Measurements from ENCODE around the gene NRIP3.
A peak's percentile ranks its signal among the peaks of the same experiment; 100 is the strongest.
"Not testable (repeated sequence)": the region's sequence is repeated elsewhere in the genome, so short reads cannot be mapped to it uniquely, and the experiment has no call there.

NRIP3 gene

DNA sequence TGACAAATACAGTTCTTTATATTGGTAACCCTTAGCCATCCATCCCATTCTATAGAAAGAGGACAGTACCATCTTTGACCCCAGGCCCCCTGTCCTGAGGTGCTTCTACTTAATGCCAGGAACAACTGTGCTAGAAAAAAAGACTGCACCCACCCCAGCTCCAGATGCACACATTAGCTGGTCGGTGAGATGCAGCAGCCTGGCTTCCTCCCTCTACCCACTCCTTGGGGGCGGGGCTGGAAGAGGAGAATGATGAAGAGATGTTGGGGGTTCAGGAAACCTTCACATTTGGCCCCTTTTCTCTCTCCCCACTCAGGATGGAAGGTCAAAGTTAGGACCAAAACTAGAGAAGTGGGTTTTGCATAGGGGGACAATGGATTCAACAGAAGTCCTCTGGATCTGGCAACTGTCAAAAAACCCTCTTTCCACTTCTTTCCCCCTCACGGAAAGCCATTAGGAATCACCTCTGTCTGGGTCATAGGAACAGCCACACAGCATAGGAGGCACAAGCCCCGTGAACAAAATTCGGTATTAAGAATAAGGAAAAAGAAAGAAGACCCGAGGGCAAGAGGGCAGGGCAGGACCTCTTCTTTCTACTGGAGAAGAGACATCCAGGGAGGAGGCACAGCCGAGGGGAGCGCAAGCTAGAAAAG lies 755 bp downstream of the NRIP3 start:
- DNase-seq (no peak), ATAC-seq (no peak)
- Mint-ChIP-seq H3K4me3 (peak overlapping the region; percentile 83), H3K27ac (peak overlapping the region; percentile 37 to 83), H3K9me3 (no peaks in the 10 kb centered on the region), H3K27me3 (peaks cover 68% of the 10 kb centered on the region), H3K4me1 (peaks cover 27% of the 10 kb centered on the region)

DNA sequence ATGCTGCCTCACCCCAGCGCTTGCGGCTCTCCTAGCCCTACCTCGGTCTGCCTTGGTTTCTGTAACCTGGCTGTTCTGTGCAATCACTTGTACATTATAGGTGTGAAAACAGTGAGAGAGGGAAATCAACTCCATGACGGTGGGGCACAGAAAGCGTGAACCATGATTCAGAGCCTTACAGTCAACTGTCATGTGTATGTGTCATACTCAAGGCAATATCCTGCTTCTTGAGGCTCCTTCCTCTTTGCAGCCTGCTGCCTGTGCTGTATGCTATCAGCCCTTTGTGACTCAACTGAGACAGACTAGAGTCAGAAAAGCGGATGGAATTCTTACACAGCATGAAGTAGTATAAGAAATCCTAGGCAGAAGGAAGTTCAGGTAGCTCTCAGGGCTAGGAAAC lies 2.1 kb downstream of the NRIP3 start:
- peak; percentile 94 for ATAC-seq
- Mint-ChIP-seq H3K4me1 (peaks cover 27% of the 10 kb centered on the region), H3K4me3 (no peak overlapping the region), H3K27ac (no peak overlapping the region), H3K27me3 (peaks cover 55% of the 10 kb centered on the region), H3K9me3 (no peaks in the 10 kb centered on the region)
- DNase-seq = peak; percentile 19 to 67

GRCh38 chr11:8998017-8998416 lies 5.8 kb downstream of the NRIP3 start:
- no peaks in the 10 kb centered on the region for H3K9me3 Mint-ChIP-seq
- no peak overlapping the region for H3K4me3 Mint-ChIP-seq
- no peak overlapping the region for H3K27ac Mint-ChIP-seq
- peaks cover 17% of the 10 kb centered on the region for H3K4me1 Mint-ChIP-seq
- ATAC-seq (no peak), DNase-seq (no peak)
- H3K27me3 Mint-ChIP-seq = peaks cover 34% of the 10 kb centered on the region

GRCh38 chr11:8997451-8997850 lies 6.3 kb downstream of the NRIP3 start:
- H3K27ac Mint-ChIP-seq = no peak overlapping the region
- no peaks in the 10 kb centered on the region for H3K9me3 Mint-ChIP-seq
- H3K4me3 Mint-ChIP-seq = no peak overlapping the region
- DNase-seq = no peak
- peaks cover 13% of the 10 kb centered on the region for H3K4me1 Mint-ChIP-seq
- no peak for ATAC-seq
- H3K27me3 Mint-ChIP-seq = peaks cover 33% of the 10 kb centered on the region

- DNase-seq = no peak
- Mint-ChIP-seq H3K4me1 (no peaks in the 10 kb centered on the region), H3K27ac (no peak overlapping the region), H3K4me3 (no peak overlapping the region), H3K9me3 (no peaks in the 10 kb centered on the region), H3K27me3 (peaks cover 18% of the 10 kb centered on the region)
- no peak for ATAC-seq
Measured at GRCh38 chr11:8989453-8989852, 14.3 kb downstream of the NRIP3 start.

GRCh38 chr11:8988329-8989234 lies 15.2 kb downstream of the NRIP3 start:
- no peak overlapping the region for H3K4me3 Mint-ChIP-seq
- DNase-seq (no peak), ATAC-seq (no peak)

GRCh38 chr11:8987446-8987845 lies 16.4 kb downstream of the NRIP3 start:
- ATAC-seq = peak; percentile 48
- Mint-ChIP-seq H3K9me3 (no peaks in the 10 kb centered on the region), H3K4me3 (no peak overlapping the region), H3K27ac (no peak overlapping the region), H3K4me1 (no peaks in the 10 kb centered on the region), H3K27me3 (peaks cover 18% of the 10 kb centered on the region)
- DNase-seq = no peak

More at GRCh38 chr11:8988329-8989234, 15.2 kb downstream of the NRIP3 start:
- Mint-ChIP-seq H3K27me3 (peaks cover 18% of the 10 kb centered on the region), H3K27ac (no peak overlapping the region), H3K9me3 (no peaks in the 10 kb centered on the region), H3K4me1 (no peaks in the 10 kb centered on the region)

GRCh38 chr11:8986772-8987171 lies 17.0 kb downstream of the NRIP3 start:
- not testable (repeated sequence) for DNase-seq, H3K9me3 Mint-ChIP-seq, H3K4me3 Mint-ChIP-seq, H3K27ac Mint-ChIP-seq, H3K4me1 Mint-ChIP-seq, ATAC-seq
- peaks cover 13% of the 10 kb centered on the region for H3K27me3 Mint-ChIP-seq

DNA sequence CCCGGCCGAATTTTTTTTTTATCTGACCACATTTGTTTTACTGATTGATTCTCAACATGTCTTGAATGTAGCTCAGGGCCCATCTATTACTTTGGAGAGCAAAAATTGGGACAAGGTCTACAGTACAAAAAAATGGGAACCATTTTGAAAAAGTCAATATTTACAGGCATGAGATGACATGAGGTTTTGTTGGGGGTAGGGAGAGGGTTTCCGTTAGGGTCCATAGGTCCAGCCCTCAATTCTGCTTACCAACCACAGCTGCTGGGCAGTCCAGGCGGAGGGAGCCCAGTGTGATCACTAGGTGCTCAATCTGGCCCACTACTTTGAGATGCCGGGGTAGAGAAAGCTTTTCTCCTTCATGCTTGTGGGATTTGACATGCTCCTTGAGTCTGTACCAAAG lies 18.3 kb downstream of the NRIP3 start:
- Mint-ChIP-seq H3K4me1 (no peaks in the 10 kb centered on the region), H3K4me3 (no peak overlapping the region), H3K27ac (no peak overlapping the region), H3K9me3 (no peaks in the 10 kb centered on the region), H3K27me3 (peaks cover 10% of the 10 kb centered on the region)
- DNase-seq (no peak), ATAC-seq (no peak)

GRCh38 chr11:8983552-8983951 lies 20.2 kb downstream of the NRIP3 start:
- H3K9me3 Mint-ChIP-seq = no peaks in the 10 kb centered on the region
- DNase-seq (no peak), ATAC-seq (peak; percentile 67)

DNA sequence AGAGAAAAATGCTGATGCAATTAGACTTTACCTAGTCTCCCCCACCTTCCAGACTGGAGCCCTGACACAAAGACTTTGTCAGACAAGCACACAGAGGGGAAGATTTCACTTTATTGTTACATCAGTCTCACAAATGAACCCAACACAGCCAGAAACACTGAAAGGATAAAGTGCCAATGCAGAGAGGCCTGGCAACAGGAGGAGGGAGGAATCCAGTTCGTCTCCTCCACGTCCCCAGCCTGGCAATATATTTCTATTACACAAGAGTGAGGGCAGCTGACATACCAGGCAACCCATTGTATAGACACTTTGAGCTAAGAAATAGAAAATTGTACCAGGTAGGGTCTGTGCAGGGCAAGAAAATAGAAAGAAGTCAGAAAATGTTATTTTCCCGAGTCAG lies 23.3 kb downstream of the NRIP3 start:
- H3K9me3 Mint-ChIP-seq = no peaks in the 10 kb centered on the region
- H3K27ac Mint-ChIP-seq = no peak overlapping the region
- ATAC-seq = no peak
- H3K27me3 Mint-ChIP-seq = no peaks in the 10 kb centered on the region
- DNase-seq = no peak
- no peak overlapping the region for H3K4me3 Mint-ChIP-seq
- H3K4me1 Mint-ChIP-seq = no peaks in the 10 kb centered on the region

More at GRCh38 chr11:8983552-8983951, 20.2 kb downstream of the NRIP3 start:
- H3K4me3 Mint-ChIP-seq = no peak overlapping the region
- H3K27ac Mint-ChIP-seq = no peak overlapping the region
- H3K4me1 Mint-ChIP-seq = no peaks in the 10 kb centered on the region
- H3K27me3 Mint-ChIP-seq = no peaks in the 10 kb centered on the region

- H3K4me3 Mint-ChIP-seq, ATAC-seq, H3K9me3 Mint-ChIP-seq: not testable (repeated sequence)
Measured at GRCh38 chr11:8979365-8979764, 24.4 kb downstream of the NRIP3 start.

GRCh38 chr11:8973121-8973520 lies 30.7 kb downstream of the NRIP3 start:
- Mint-ChIP-seq H3K27ac (no peak overlapping the region), H3K9me3 (no peaks in the 10 kb centered on the region), H3K4me1 (no peaks in the 10 kb centered on the region), H3K27me3 (no peaks in the 10 kb centered on the region), H3K4me3 (no peak overlapping the region)
- DNase-seq = no peak
- ATAC-seq = no peak

More at GRCh38 chr11:8979365-8979764, 24.4 kb downstream of the NRIP3 start:
- H3K4me1 Mint-ChIP-seq, DNase-seq, H3K27me3 Mint-ChIP-seq, H3K27ac Mint-ChIP-seq: not testable (repeated sequence)

DNA sequence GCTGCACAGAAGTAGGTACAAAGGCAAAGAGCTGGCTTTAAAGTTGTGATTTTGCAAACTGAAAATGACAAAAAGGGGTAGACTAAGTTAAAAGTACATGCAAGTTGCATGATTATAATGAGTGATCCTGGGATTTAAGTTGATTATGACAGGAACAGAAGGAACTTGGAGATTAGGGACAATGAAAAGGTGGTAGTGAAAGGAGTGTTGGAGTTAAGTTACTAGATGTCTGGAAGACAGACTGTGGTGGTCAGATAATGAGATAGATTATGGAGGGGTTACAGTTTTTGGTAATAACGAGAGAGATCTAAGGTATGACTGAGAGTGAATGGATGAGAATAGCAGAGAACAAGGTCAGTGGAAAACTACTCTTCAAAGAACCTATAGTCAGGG lies 31.9 kb downstream of the NRIP3 start:
- Mint-ChIP-seq H3K27ac (no peak overlapping the region), H3K9me3 (no peaks in the 10 kb centered on the region), H3K4me3 (no peak overlapping the region), H3K4me1 (peaks cover 2% of the 10 kb centered on the region), H3K27me3 (no peaks in the 10 kb centered on the region)
- no peak for ATAC-seq
- no peak for DNase-seq

DNA sequence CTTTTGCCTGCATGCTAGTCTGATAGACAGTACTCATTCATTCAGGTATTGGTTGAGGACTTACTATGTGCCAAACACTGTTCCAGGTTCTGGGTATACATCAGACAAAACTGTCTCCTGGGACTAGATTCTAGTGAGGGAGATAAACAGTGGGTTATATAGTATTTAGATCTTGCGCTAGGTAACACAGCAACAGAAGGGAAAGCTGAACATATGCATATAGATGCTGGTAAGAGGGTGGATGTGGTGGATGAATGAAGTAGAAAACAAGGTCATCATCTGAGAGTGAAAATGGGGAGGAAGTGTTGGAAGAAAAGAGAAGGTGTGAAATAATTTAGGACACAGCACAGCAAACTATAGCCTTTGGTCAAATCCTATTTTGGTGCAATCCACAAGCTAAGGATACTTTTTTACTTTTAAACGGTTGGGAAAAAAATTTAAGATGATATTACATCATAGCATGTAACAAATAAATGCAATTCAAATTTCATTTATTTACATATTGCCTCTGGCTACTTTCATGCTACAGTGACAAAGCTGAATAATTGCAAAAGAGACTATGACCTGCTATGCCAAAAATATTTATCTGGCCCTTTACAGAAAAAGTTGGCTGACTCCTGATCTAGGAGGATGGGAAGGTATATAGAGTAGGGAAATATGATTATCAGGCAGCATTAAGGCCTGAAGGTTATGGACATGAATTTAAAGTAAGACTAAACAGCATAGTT lies 32.4 kb downstream of the NRIP3 start:
- ATAC-seq (no peak), DNase-seq (no peak)
- Mint-ChIP-seq H3K9me3 (no peaks in the 10 kb centered on the region), H3K27ac (no peak overlapping the region), H3K4me1 (peaks cover 7% of the 10 kb centered on the region), H3K27me3 (no peaks in the 10 kb centered on the region), H3K4me3 (no peak overlapping the region)

GRCh38 chr11:8967184-8967583 lies 36.6 kb downstream of the NRIP3 start:
- H3K27ac Mint-ChIP-seq = peak overlapping the region in 1 of 2 donors; percentile 47

More at GRCh38 chr11:8967184-8967583, 36.6 kb downstream of the NRIP3 start:
- Mint-ChIP-seq H3K9me3 (no peaks in the 10 kb centered on the region), H3K4me1 (peaks cover 30% of the 10 kb centered on the region), H3K4me3 (no peak overlapping the region), H3K27me3 (no peaks in the 10 kb centered on the region)
- DNase-seq (no peak), ATAC-seq (no peak)

Measured in stimulated activated naive CD8-positive, alpha-beta T cell treated with anti-CD3 and anti-CD28 coated beads, Interleukin-15, amount 100 ng/mL, for 72 hours (primary cell).